GM10248 (cell line): ENCODE results near the gene KCNC3.

Experiments used
- CTCF ChIA-PET: fragments of 300-600 bp; sonication (Branson Sonifier 250); formaldehyde crosslinking; extraction: SDS; loops from one replicate; lab custom pipeline; 2021; ENCODE audit warnings: antibody characterized with exemption; lab: Yijun Ruan, JAX
- POLR2A ChIA-PET: fragments of 350-650 bp; sonication (Branson Sonifier 250); formaldehyde crosslinking; extraction: SDS; loops from one replicate; lab custom pipeline; 2020; ENCODE audit warnings: antibody characterized with exemption; lab: Yijun Ruan, JAX
- DNase-seq: peaks from one replicate; pipeline ENCODE4 v3.0.0; 2012; ENCODE audit errors: extremely low spot score
- CTCF ChIP-seq: IDR thresholded peaks from 2 replicates; pipeline ENCODE4 v1.5.1; 2012; ENCODE audit warnings: mild to moderate bottlenecking, low read depth; ENCODE audit errors: extremely low read depth, missing control alignments, control extremely low read depth

The KCNC3 gene

DNA sequence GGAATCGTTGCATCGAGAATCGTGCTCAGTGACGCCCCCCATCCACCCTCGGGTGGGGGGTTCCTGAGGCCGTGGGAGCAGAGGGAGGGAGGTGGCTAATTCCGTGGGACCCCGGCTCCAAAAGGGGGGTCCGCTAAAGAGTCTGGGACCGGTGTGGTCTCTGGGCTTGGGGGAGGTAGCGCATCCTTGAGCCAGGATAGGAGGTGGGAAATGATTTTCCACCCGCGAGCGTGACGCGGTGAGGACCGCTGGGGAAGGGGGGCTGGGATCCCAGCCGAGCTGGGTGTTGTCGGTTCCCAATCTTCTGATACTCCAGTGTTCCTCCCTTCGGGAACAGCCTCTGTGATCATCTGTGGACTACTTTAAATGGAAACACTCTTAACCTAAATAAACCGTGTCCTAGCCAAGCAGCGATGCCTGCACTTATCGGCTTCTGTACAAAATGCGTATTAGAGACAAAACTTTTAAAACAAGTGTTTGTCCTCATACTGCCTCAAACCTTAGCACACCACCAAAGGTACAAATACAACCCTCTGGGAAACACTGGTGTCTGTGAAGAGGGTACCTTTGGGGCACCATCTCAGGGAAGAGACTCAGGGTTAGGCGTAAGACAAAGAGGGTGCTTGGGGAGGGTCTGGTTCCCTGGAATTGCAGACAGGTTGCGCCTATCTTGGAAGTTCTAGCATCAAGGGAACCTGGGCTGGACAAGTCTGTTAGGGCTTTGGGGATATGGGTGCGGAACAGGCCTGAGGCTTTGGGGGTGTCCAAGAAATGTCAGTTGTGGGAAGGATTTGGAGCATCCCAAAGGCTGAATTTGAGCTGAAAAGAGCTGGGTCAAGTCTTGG, 16.0 kb downstream of the KCNC3 start:
- no peak for DNase-seq
- ChIA-PET POLR2A (no interaction called here), CTCF (interaction anchor here (1.1 kb wide), 1 partner anchor 8 kb away, joined by 3 read pairs; no protein-coding TSS in a partner anchor)
- TF ChIP-seq CTCF, result no peak

- ChIA-PET POLR2A (no interaction called here), CTCF (no interaction called here)
- TF ChIP-seq CTCF, result no peak
- no peak for DNase-seq
These were observed 17.2 kb downstream of the KCNC3 start for GRCh38 chr19:50311723-50312635.

DNA sequence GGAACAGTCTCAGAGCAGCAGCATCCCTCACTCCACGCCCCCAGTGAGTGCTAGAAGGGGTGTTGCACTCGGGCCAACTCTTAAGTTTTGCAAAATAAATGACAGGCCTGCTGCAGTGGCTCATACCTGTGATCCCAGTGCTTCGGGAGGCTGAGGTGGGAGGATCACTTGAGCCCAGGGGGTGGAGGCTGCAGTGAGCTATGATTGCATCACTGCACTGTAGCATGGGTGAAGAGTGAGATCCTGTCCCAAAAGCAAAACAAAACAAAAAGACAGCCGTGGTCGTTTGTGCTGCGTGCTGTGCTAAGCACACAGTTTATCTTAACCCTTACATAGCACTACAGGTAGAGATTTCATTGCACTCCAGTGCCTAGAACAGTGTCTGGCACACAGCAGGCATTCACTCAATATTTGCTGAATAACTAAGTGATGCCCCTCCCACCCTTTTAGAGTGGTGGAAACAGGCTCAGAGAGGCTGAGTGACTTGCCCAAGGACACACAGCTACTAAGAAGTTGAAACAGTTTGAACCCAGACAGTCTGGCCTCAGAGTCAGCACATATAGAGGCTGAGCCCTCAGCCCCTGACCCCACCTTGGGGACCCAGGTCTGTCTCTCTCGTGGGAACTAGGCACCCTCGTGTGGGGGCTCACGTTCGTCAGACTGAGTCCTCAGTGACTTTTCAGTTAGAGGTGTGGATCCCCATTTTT, 18.3 kb downstream of the KCNC3 start:
- DNase-seq, result no peak
- ChIA-PET CTCF (interaction anchor here (1.4 kb wide), 1 partner anchor 18 kb away, joined by 5 read pairs; the partner anchor contains the start of gene KCNC3), POLR2A (no interaction called here)
- no peak for TF ChIP-seq CTCF

DNA sequence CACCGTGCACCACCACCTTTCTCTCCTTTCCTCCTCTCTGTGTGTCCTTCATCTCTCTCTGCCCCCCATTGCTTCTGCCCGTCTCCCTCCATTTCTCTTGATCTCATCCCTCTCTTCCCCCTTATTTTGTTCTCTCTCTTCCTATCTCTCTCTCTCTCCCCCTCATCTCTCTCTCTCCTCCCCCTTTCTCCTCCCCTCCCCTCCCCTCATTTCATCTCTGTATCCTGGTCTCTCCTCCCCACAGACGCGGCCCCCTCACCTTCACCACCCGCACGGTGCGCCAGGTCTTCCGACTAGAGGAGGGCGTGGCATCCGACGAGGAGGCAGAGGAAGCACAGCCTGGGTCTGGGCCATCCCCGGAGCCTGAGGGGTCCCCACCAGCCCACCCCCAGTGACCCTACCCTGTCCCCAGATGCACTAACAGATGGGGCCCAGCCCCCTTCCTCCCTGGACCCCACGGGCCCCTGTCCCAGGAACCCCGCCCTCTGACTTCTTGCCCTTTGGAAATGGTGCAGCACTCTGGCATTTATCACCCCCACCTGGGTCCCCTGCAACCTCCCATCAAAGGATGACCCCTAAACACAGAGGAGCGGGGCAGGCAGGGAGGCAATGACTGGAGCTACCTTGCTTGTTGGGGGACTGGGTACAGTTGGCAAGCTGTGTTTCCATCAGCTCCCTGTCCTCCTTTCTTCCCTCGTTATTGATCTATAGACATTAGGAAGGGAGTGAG, 19.6 kb downstream of the KCNC3 start:
- POLR2A ChIA-PET, result interaction anchor here (0.9 kb wide), 1 partner anchor 19 kb away, joined by 5 read pairs; the partner anchor contains the start of gene KCNC3

DNA sequence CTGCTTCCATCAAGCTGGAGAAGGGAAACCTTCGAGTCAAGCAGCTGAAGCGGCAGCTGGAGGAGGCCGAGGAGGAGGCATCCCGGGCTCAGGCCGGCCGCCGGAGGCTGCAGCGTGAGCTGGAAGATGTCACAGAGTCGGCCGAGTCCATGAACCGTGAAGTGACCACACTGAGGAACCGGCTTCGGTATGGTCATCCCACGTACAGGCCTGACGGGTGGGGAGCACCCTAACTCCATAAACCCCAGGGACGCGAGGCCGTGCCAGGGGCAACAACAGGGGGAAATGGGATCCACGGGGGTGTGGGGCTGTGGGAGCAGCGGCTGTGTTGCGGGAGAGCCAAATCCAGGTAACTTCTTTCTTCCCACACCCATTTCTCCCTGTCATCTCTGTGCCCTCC, 20.2 kb downstream of the KCNC3 start:
- DNase-seq, result no peak
- ChIA-PET POLR2A (no interaction called here), CTCF (no interaction called here)
- TF ChIP-seq CTCF, result no peak

More for the DNA sequence above, 19.6 kb downstream of the KCNC3 start:
- no peak for TF ChIP-seq CTCF
- DNase-seq, result no peak
- CTCF ChIA-PET, result interaction anchor here (1.4 kb wide), 1 partner anchor 19 kb away, joined by 5 read pairs; the partner anchor contains the start of gene KCNC3
